Natural killer cell (primary cell): ENCODE results near the gene CRB2. TPM values are rescaled to one million over a fixed set of nuclear protein-coding genes. Genes with fewer than 3 reads are reported as not detected.

Experiments used
- ATAC-seq, 3 donors: fragments of 150-1000 bp in 2 of 3; fragments of 200-7000 bp in 1 of 3; cut with Tn5 transposase; 1 replicate in 1 of 3; 2 replicates in 2 of 3; pipeline ENCODE4 v1.10.0; 2021; ENCODE audit warnings: mild to moderate bottlenecking in 2 of 3, moderate library complexity in 2 of 3
- DNase-seq, 2 donors: peaks; one replicate each; pipeline versions ENCODE4 v3.0.0 to v3.0.0-alpha.2; 2013 to 2021; ENCODE audit warnings: mixed read lengths in 1 of 2
- H3K27ac ChIP-seq: one replicate; pipeline ENCODE4 v1.5.1; 2013; ENCODE audit warnings: mild to moderate bottlenecking, low read length
- H3K27me3 ChIP-seq: one replicate; pipeline ENCODE4 v1.6.1; 2013; ENCODE audit warnings: low read length; ENCODE audit not compliant: control insufficient read depth, insufficient read depth
- H3K36me3 ChIP-seq: one replicate; pipeline ENCODE4 v1.6.1; 2013; ENCODE audit warnings: low read length; ENCODE audit not compliant: control insufficient read depth, insufficient read depth
- H3K4me1 ChIP-seq: one replicate; pipeline ENCODE4 v1.6.1; 2013; ENCODE audit warnings: low read length; ENCODE audit not compliant: control insufficient read depth, insufficient read depth
- H3K4me3 ChIP-seq: one replicate; pipeline ENCODE4 v1.5.1; 2013; ENCODE audit warnings: low read length
- H3K9me3 ChIP-seq: one replicate; pipeline ENCODE4 v1.6.1; 2013; ENCODE audit warnings: low read length; ENCODE audit not compliant: control insufficient read depth, insufficient read depth
- H3K27ac Mint-ChIP-seq, 2 donors: one replicate each; pipeline ENCODE4 v1.8.0; 2022; ENCODE audit warnings: mild to moderate bottlenecking in 2 of 2, mixed read lengths in 2 of 2, moderate library complexity in 1 of 2
- H3K27me3 Mint-ChIP-seq, 2 donors: one replicate each; pipeline ENCODE4 v1.8.0; 2022; ENCODE audit warnings: low read depth in 2 of 2, mixed read lengths in 2 of 2
- H3K36me3 Mint-ChIP-seq: one replicate; pipeline ENCODE4 v1.8.0; 2022; ENCODE audit warnings: mixed read lengths
- H3K4me1 Mint-ChIP-seq, 2 donors: one replicate each; pipeline ENCODE4 v1.8.0; 2022; ENCODE audit warnings: mixed read lengths in 2 of 2
- H3K4me3 Mint-ChIP-seq: one replicate; pipeline ENCODE4 v1.8.0; 2022; ENCODE audit warnings: mild to moderate bottlenecking, moderate library complexity, mixed read lengths
- H3K9me3 Mint-ChIP-seq, 2 donors: one replicate each; pipeline ENCODE4 v1.8.0; 2022; ENCODE audit warnings: mixed read lengths in 2 of 2
- WGBS: methylation state at CpG from one replicate; pipeline ENCODE4 v1.1.7; 2013; ENCODE audit warnings: missing lambda C conversion rate; ENCODE audit not compliant: insufficient coverage; 5-methylcytosine and 5-hydroxymethylcytosine counted together
- intact Hi-C: fragments of 100-400 bp; cut with micrococcal nuclease; formaldehyde crosslinking; loops from one replicate; pipeline ENCODE4 v1.14.2; 2022
- total RNA-seq, 4 donors: library from RNA; stranded (reverse); fragments of 120-200 nt in 1 of 4; gene quantifications; one replicate each; pipeline versions ENCODE4 v1.2.3 to v1.2.4, GENCODE V29; 2013 to 2022
- TF ChIP-seq, protein P1 (sequence below): fragments of 200-600 bp; IDR thresholded peaks from one replicate; pipeline ENCODE4 v1.8.0; 2022; ENCODE audit warnings: antibody characterized with exemption

CRB2 gene
- total RNA-seq = not detected
- total RNA-seq (2013) = 0.20 TPM

DNA sequence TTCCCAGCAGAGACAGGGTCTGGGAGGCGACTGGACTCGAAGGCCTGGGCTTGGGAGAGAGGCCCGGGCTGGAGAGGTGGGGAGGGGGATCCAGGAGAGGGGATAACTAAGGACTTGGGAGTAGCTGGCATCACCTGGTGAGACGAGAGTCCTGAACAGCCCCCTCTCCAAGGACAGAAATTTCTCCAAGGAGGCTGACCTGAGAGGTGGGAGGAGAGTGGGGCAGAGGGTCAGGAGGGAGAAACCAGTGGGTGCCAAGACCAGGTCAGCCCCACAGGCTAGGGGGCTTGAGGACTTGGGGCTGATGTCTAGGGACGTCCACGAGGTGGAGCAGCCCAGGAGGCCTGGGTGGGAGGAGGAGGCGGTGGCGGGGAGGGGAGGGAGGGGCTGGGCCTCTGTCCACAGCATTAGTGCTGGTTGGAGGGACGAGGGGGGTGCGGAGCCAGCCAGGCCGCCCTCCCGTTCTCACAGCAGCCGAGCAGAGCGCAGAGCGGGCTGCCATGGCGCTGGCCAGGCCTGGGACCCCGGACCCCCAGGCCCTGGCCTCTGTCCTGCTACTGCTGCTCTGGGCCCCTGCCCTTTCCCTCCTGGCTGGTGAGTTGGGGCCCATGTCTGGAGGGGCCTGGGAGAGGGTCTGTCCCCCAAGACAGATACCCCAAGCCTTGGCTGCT, at the start of gene CRB2:
TSS of gene CRB2 (plus strand) at position 437 of the 671 bp plus-strand sequence. CDS start at position 501, 64 bp downstream.
- Mint-ChIP-seq H3K27ac (no peak within 1 kb of the TSS), H3K27me3 (peaks cover 0 to 11% of the 10 kb centered on the region in 2 donors), H3K36me3 (no peaks in the 10 kb centered on the region), H3K9me3 (no peaks in the 10 kb centered on the region), H3K4me1 (peaks cover 0 to 15% of the 10 kb centered on the region in 2 donors), H3K4me3 (no peak within 1 kb of the TSS)
- intact Hi-C loops = loop anchor here (10.0 kb wide), 1 partner anchor 531 kb away; the partner anchor contains the start of gene PDCL
- no peak for ATAC-seq
- peaks cover 10% of the 10 kb centered on the region for H3K4me1 ChIP-seq
- no peaks in the 10 kb centered on the region for H3K9me3 ChIP-seq
- H3K4me3 ChIP-seq = no peak within 1 kb of the TSS
- TF ChIP-seq, protein P1, sequence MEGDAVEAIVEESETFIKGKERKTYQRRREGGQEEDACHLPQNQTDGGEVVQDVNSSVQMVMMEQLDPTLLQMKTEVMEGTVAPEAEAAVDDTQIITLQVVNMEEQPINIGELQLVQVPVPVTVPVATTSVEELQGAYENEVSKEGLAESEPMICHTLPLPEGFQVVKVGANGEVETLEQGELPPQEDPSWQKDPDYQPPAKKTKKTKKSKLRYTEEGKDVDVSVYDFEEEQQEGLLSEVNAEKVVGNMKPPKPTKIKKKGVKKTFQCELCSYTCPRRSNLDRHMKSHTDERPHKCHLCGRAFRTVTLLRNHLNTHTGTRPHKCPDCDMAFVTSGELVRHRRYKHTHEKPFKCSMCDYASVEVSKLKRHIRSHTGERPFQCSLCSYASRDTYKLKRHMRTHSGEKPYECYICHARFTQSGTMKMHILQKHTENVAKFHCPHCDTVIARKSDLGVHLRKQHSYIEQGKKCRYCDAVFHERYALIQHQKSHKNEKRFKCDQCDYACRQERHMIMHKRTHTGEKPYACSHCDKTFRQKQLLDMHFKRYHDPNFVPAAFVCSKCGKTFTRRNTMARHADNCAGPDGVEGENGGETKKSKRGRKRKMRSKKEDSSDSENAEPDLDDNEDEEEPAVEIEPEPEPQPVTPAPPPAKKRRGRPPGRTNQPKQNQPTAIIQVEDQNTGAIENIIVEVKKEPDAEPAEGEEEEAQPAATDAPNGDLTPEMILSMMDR = no peak
- DNase-seq = no peak
- no peaks in the 10 kb centered on the region for H3K36me3 ChIP-seq
- H3K27me3 ChIP-seq = no peaks in the 10 kb centered on the region
- WGBS = 85% methylated on average over 17 of the region's 17 CpGs
- H3K27ac ChIP-seq = no peak within 1 kb of the TSS

DNA sequence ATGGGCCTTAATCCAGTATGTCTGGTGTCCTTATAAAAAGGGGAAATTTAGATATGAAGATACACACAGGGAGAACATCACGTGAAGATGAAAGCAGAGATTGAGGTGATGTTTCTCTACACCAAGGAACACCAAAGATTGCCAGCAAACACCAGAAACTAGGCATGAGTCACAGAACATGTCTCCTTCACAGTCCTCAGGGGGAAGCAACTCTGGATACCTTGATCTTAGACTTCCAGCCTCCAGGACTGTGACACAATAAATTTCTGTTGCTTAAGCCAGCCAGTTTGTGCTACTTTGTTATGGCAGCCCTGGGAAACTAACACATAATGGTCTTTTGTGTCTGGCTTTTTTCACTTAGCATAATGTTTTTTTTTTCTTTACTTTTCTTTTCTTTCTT, 46.4 kb upstream of the CRB2 start:
- Histone ChIP-seq H3K27me3 (peaks cover 2% of the 10 kb centered on the region), H3K4me3 (no peak overlapping the region), H3K9me3 (no peaks in the 10 kb centered on the region), H3K36me3 (no peaks in the 10 kb centered on the region), H3K4me1 (peaks cover 15% of the 10 kb centered on the region), H3K27ac (no peak overlapping the region)
- DNase-seq (no peak), ATAC-seq (no peak)
- Mint-ChIP-seq H3K27me3 (peaks cover 32 to 34% of the 10 kb centered on the region in 2 donors), H3K9me3 (no peaks in the 10 kb centered on the region), H3K4me3 (no peak overlapping the region), H3K27ac (no peak overlapping the region), H3K36me3 (no peaks in the 10 kb centered on the region), H3K4me1 (peaks cover 9 to 11% of the 10 kb centered on the region in 2 donors)
- 91% methylated on average over 1 of the region's 1 CpG for WGBS
- TF ChIP-seq, protein P1 = no peak
- intact Hi-C loops = no loop called here

DNA sequence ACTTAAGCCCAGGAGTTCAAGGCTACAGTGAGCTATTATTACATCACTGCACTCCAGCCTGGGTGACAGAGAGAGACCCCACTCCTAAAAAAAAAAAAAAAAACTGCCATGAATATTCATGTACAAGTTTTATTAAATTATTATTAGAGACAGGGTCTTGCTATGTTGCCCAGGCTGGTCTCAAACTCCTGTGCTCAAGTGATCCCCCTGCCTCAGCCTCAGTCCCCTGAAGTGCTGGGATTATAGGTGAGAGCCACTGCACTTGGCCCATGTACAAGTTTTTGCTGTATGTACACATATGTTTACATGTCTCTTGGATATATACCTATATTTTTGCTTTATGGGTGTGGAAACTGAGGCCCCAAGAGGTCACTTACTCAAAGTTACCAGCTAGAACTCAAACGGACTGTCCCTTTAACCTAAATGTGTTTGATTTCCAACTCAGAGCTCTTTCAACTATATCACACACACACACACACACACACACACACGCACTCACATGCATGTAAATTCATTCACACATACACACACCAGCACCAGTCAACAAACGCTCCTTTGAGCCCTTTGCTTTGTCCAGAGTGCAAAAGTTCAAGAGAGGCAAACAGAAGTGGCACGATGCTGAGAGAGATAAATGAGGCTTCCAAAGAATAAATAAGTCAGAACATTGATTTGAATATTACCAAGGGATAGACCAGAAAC, 45.3 kb upstream of the CRB2 start:
- H3K36me3 ChIP-seq = no peaks in the 10 kb centered on the region
- Mint-ChIP-seq H3K27ac (no peak overlapping the region), H3K36me3 (no peaks in the 10 kb centered on the region), H3K4me3 (no peak overlapping the region), H3K9me3 (no peaks in the 10 kb centered on the region), H3K27me3 (peaks cover 33 to 36% of the 10 kb centered on the region in 2 donors), H3K4me1 (peaks cover 0 to under 1% of the 10 kb centered on the region in 2 donors)
- TF ChIP-seq, protein P1 = no peak
- H3K27ac ChIP-seq = no peak overlapping the region
- H3K9me3 ChIP-seq = no peaks in the 10 kb centered on the region
- peaks cover 2% of the 10 kb centered on the region for H3K27me3 ChIP-seq
- DNase-seq (no peak), ATAC-seq (no peak)
- 80% methylated on average over 4 of the region's 4 CpGs for WGBS
- intact Hi-C loops = no loop called here
- peaks cover 4% of the 10 kb centered on the region for H3K4me1 ChIP-seq
- no peak overlapping the region for H3K4me3 ChIP-seq
